Measurements from ENCODE around the gene TENT5C. TPM values are rescaled to one million over a fixed set of nuclear protein-coding genes. Genes with fewer than 3 reads are reported as not detected.

TENT5C gene
- total RNA-seq, 1 donor from 2014 or later, result 0.53 TPM

DNA sequence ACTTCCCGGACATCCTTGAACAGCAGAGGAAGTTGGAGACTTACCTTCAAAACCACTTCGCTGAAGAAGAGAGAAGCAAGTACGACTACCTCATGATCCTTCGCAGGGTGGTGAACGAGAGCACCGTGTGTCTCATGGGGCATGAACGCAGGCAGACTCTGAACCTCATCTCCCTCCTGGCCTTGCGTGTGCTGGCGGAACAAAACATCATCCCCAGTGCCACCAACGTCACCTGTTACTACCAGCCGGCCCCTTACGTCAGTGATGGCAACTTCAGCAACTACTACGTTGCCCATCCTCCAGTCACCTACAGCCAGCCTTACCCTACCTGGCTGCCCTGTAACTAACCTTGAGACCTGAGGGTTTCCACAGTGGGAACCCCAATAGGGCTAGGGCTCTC, 17.9 kb downstream of the TENT5C start:
- FAIRE-seq (peak; percentile 76), DNase-seq (ENCODE audit: low read depth) (no peak)
- Histone ChIP-seq H3K4me3 (ENCODE audit: low read depth, low read length) (no peak overlapping the region), H3K36me3 (ENCODE audit: control insufficient read depth, insufficient read depth, low read length) (no peaks in the 10 kb centered on the region), H3K27me3 (ENCODE audit: control insufficient read depth, insufficient read depth, low read length) (peaks cover 5% of the 10 kb centered on the region)
- no peak for TF ChIP-seq CTCF (IDR thresholded peaks at IDR 0.05; ENCODE audit: insufficient read depth, low read length, severe bottlenecking)

GRCh38 chr1:117627546-117628130, 21.8 kb downstream of the TENT5C start:
- no peak for TF ChIP-seq CTCF (IDR thresholded peaks at IDR 0.05; ENCODE audit: insufficient read depth, low read length, severe bottlenecking)
- no peaks in the 10 kb centered on the region for H3K36me3 ChIP-seq (ENCODE audit: control insufficient read depth, insufficient read depth, low read length)
- no peak overlapping the region for H3K4me3 ChIP-seq (ENCODE audit: low read depth, low read length)
- FAIRE-seq, result no peak
- peak; percentile 62 for DNase-seq (ENCODE audit: low read depth)
- H3K27me3 ChIP-seq (ENCODE audit: control insufficient read depth, insufficient read depth, low read length), result peaks cover 5% of the 10 kb centered on the region

DNA sequence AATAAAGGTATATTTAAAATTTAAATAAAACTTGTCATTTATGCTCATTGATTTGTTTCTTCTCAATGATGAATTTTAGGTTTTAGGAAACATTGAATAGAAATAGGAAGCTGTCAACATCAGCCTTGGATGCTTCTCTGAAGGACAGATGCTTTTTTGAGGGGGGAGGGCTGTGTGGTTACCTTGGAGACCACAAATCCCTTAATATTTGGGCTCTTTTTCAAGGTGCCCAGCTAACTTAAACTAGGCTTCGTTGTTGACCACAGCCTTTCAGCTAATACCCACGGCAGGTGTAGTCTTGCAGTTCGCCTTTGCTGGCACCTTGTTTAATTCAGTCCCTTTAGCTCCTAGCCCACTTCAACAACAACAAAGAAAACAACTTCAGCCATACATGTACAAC, 22.5 kb downstream of the TENT5C start:
- Histone ChIP-seq H3K4me3 (ENCODE audit: low read depth, low read length) (no peak overlapping the region), H3K27me3 (ENCODE audit: control insufficient read depth, insufficient read depth, low read length) (peaks cover 3% of the 10 kb centered on the region), H3K36me3 (ENCODE audit: control insufficient read depth, insufficient read depth, low read length) (no peaks in the 10 kb centered on the region)
- FAIRE-seq, result no peak
- no peak for DNase-seq (ENCODE audit: low read depth)
- no peak for TF ChIP-seq CTCF (IDR thresholded peaks at IDR 0.05; ENCODE audit: insufficient read depth, low read length, severe bottlenecking)

DNA sequence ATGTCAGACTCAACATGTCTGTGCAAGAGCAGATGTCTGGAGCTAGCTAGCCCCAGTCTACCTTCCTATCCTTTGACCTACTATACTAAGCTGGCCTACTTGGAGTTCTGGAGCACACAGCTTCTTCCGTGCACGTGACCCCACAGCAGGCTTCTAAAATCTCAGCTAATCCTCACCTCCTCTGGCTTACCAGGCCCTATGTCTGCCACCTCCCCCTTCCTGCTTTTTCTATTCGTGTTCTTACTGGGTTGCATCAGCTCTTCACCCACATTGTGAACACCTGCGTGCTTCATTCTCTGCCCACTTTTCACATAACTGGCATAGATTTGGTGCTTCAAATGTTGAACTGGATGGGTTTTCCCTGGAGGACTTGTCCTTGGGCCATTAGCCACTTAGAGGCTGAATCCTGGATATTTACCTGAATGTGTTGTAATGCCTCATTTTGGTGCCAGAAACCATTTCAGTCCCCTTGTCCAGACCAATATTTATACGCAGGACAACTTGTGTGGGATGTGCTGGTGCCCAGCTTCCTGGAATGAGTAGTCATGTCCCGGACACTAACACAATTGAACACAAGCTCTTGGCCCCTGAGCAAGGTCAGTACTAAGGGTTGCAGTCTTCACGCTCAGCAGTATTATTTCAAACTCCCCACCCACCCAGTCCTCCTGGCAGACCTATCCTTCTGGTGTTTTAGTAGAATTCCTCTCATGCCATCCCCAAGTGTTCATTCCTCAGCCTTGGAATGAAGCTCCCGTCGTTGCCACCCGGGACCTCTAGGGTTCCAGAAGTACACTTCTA, 24.0 kb downstream of the TENT5C start:
- no peak for FAIRE-seq
- Histone ChIP-seq H3K36me3 (ENCODE audit: control insufficient read depth, insufficient read depth, low read length) (no peaks in the 10 kb centered on the region), H3K4me3 (ENCODE audit: low read depth, low read length) (no peak overlapping the region), H3K27me3 (ENCODE audit: control insufficient read depth, insufficient read depth, low read length) (peaks cover 6% of the 10 kb centered on the region)
- no peak for TF ChIP-seq CTCF (IDR thresholded peaks at IDR 0.05; ENCODE audit: insufficient read depth, low read length, severe bottlenecking)
- DNase-seq (ENCODE audit: low read depth), result no peak

DNA sequence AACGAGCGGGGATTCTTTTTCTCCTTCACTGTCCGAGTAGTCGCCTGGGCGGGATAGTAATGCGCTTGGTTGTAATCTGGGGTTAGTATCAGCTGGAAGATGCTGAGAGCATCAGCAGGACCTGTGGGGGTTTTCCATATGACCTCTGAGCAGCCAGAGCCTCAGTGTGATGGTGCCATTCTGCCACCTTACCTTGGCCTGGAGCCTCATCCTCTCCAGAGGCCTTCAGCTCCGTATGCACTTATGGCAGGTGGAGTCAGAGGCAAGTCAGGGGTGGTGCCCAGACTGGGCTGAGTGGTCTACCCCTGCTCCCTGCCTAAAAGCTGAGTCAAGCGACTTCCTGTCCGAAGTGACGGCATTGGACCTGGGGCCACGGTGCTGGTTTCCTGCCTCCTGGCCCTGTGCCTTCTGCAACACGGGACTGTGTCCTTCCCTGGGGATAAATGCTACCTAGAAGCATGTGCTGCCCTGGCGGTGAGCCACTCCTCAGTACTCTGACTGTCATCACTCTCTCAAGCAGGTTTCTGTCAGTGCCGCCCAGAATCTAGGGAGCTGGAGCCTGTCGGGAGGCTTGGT, 24.7 kb downstream of the TENT5C start:
- H3K4me3 ChIP-seq (ENCODE audit: low read depth, low read length), result no peak overlapping the region
- no peak for TF ChIP-seq CTCF (IDR thresholded peaks at IDR 0.05; ENCODE audit: insufficient read depth, low read length, severe bottlenecking)
- no peaks in the 10 kb centered on the region for H3K36me3 ChIP-seq (ENCODE audit: control insufficient read depth, insufficient read depth, low read length)
- no peak for FAIRE-seq
- peaks cover 6% of the 10 kb centered on the region for H3K27me3 ChIP-seq (ENCODE audit: control insufficient read depth, insufficient read depth, low read length)
- peak; percentile 44 for DNase-seq (ENCODE audit: low read depth)
